Stimulated activated CD8-positive, alpha-beta memory T cell treated with anti-CD3 and anti-CD28 coated beads, Interleukin-2, amount 100 ng/mL, for 48 hours (primary cell): ENCODE measurements around the gene WNT3A.

Experiments used
- DNase-seq, 2 donors: peaks; one replicate each; pipeline ENCODE4 v3.0.0-alpha.2; 2020; ENCODE audit warnings: low read depth in 2 of 2

The WNT3A gene

DNA sequence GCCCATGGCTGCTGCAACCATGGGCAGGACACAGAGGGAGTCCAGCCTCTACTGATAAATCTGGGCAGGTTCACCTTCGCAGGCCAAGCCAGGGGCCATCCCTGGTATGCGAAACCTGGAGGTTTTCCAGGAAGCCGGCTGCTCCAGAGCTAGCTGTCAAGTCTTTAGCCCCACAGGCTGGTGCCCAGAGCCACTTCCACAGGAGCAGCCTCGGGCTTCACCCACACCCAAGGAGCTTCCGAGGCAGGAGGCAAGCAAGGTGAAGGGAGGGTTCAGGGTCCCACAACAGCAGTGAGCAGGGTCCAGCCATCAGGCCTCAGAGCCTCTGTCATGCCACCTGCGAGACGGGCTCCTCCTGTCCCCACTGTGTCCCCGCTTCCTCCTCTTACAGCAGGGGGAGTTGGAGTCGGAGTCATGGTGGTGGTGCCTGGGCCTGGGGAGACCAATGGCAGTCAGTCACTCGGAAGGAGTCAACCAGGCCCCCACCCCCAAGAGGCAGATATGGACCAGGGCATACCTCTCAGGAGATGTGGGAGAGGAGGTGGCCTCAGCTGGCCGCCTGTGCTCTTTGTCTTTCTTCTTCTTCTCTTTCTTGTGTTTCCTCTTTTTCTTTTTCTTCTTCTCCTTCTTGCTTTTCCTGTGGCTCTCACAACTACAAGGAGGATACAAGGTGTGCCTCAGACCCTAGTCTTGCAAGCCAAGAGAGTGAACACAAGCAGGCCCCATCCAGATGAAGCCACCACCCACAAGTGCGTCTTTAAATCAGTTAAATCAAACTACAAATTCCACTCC lies 94.2 kb downstream of the WNT3A start:
- DNase-seq = no peak

DNA sequence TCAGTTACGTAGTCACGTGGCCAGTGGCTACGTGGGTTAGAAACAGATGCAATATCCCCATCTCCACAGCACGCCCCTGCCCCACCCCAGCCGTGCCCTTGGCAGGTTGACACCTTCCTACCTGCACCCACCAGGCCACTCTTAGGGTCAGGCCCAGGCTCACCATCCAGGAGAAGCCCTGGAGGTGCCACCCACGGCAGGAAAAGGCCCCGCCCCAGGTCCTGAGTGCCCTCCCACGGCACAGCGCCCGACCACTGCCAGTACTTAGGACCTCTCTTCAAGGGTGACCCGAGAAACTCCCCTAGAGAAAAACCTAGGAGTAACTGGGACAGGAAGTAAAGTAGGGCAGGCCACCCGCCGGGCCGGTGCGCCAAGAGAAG lies 94.8 kb downstream of the WNT3A start:
- DNase-seq = no peak

DNA sequence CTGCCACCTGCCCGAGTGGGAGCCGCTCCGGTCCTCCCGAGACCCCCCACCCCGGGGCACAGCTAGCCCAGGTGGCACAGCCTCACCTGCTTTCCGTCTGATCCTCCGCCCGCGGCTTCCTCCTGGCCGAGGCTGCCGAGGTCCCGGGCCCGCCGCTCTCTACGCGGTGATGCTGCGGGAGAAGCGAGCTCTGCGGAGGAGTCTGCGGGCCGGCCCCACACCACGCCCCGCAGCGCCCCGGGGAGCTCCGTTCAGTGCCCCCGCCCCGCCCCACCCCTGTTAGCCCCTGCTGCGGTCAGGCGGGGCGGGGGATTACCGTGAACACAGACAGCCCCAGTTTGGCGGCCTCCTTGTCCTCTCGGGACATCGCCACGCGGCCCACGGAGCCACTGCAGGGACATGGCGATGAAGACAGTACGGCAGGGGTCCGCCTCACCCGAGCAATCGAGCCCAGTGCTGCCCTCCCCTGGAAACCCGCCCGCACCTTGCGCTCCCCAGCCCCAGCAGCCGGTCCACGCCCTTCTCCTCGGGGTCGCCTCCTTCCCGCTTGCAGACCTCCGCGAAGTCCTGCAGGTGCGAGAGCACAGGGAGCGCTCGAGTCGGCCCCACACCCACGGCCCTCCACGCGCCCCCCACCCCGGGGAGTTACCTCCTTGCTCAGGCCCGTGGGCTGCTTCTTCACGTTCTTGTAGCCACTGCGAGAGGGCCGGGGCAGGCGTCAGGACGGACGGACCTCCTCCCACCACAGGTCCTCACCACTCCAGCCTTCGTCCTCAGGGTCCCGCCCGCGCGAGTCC lies 95.4 kb downstream of the WNT3A start:
- DNase-seq = peak; percentile 37 to 48

DNA sequence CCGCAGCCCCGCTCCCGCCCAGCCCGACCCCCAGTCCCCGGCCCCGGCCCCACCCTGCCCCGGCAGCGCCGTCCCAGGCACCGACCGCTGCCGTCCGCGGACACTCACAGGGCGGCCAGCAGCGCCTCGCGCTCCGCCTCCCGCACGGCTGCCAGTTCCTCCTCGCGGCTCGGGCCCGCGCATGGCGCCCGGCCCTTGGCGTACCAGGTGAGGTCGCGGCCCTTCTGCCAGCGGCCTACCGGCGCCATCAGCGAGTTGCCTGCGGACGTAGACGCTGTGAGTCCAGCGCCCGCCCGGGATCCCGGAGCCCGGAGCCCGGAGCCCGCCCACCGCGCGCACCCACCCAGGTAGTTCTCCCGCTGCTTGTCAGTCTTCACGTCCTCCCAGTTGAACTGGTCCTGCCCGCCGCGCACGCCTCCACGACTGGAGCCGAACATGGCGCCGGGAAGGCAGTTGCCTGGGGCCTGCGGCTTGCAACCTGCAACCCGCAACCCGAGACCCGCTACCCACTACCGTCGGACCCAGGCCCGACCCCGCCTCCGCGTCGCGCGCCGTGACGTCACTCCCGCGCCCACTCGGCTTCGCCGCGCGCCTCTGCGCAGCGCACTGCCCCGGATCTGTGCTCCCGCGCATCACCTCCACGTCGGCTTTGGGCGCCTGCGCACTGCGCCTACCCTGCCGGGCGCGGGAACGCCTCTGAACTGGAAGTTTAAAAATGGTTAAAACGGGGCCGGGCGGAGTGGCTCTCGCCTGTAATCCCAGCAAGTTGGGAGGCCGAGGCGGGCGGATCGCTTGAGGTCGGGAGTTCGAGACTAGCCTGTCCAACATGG lies 96.2 kb downstream of the WNT3A start, which contains the start of gene C1orf35:
Gene C1orf35, minus strand, starts transcription at position 535 of the 830 bp plus-strand sequence. Its CDS starts 98 bp downstream, at position 437.
- peak; percentile 95 for DNase-seq

DNA sequence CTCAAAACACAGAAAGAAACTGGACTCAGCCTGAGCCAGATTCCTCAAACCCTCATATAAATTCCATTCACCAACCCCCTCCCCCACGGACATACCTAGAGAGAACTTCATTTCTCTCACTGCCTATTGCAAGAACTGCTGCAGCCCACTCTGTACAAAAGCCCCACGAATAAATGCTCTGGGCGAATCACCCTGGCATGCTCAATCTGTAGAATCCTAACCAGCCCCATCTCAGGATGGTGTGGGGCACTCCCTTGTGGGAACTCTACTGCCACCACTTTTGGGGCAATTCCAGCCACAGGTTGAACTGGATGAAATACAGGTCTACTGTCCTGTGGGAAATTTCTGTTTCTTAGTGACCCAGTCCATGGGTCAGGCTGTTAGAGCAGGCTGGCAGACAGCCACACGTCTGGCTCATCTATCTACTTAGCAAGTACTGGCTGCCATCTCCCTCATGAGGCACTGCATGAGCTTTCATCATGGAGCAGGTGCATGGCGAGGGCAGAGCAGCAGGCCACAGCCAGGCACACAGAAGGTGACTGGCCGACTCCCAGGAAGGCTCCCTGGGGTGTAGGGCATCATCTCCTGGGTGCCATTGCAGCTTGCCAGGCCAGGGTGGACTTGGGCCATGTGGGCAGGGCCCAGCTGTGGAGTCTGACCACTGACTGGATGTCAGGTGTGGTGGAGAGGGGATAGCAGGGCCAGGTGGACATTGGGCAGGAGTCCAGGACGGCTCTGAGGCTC lies 97.9 kb downstream of the WNT3A start:
- DNase-seq = no peak

DNA sequence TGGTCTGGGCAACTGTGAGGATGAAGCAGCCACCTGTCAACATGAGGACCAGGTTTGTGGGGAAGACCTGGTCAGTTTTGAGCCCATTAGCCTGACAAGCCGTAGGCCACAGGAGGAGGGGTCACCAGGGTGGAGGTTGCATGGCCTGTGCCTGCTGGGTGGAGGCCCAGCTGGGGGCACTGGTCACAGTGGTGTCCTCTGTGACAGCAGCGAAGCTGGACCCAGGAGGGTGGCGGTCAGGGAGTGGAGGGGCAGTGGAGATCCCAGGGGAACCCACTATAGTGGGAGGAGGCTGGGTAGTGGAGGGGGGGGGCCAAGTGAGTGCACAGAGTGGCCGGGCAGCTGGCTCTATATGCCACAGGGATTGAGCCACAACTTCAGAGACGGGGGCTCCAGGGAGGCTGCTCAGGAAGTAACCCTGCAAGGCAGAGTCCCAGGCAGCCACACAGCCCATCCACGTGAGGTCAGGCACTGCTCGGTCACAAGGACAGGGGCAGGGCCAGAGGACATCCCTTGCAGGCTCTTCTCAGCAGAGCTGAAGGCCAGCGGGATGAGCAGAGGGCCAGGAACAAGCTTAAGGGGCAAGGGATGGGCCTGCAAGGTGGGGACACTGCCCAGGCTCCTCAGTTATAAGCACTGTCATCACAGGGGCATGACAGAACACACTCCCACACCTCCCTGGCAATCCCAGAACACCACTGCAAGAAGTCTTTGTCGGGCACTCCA lies 98.6 kb downstream of the WNT3A start:
- DNase-seq = no peak

DNA sequence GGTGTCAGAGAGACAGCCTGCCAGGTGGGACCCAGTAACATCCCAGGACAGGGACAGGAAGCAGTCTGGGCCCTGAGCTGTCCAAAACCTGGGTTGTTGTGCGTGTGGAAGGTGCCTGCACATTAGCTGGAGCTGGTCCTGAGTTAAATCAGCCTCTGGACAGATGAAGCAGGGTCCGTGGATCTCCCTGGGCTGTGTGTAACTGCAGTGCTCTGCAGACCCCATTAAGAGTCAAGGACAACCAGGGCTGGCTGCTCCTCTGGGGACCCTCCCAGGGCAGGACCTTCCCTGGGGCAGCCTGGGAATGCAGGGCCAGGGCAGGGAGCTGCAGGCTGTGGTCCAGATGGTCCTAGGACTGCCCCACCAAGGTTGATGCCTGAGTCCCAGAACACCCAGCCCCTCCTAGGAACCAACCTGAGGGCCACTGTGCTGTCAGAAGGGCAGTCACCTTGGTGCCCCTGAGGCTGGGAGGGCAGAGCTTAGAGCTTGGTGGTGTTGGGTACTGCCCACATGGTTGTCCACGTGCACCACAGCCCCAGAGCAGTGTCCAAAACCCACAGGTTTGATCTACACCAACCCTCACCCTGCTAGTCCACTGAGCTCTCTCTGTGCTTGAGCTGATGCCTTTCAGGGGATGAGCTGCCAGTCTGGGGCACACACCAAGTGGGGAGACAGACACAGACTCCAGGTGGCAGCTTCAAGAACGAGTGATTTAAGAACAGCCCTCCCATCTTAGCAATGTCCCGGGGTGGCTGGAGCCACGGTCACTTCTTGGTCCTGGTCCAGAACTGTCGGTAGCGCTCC lies 99.4 kb downstream of the WNT3A start:
- no peak for DNase-seq

DNA sequence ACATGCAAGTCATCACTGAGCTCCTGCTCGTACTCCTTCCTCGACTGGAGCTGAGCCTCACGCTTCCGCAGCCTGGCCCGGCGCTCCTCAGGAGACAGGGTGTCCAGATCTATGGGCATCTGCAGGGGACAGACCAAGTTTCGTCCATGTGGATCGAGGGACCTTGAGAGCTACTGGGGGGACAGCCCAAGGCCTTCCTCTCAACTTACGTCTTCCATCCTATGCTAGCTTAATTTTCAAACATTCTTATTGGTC lies 99.9 kb downstream of the WNT3A start:
- no peak for DNase-seq

DNA sequence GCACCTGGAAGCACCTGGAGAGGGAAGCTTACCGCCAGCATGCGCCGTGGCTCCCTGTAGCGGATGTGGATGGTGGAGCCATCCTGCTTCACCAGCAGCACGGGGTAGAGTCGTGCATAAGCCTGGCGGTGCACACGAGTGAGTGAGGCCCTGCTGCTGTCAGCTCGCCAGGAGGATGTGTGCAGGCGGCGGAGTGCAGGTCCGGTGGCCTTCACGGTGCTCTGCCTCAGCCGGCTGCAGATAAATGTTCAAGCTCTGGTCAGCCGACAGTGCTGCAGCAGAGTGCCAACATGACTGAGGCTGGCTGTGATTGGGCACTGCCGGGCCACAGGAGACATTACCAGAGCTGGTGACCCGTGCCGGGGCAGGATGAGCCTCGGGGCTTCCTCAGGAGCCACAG lies 100.8 kb downstream of the WNT3A start:
- no peak for DNase-seq

DNA sequence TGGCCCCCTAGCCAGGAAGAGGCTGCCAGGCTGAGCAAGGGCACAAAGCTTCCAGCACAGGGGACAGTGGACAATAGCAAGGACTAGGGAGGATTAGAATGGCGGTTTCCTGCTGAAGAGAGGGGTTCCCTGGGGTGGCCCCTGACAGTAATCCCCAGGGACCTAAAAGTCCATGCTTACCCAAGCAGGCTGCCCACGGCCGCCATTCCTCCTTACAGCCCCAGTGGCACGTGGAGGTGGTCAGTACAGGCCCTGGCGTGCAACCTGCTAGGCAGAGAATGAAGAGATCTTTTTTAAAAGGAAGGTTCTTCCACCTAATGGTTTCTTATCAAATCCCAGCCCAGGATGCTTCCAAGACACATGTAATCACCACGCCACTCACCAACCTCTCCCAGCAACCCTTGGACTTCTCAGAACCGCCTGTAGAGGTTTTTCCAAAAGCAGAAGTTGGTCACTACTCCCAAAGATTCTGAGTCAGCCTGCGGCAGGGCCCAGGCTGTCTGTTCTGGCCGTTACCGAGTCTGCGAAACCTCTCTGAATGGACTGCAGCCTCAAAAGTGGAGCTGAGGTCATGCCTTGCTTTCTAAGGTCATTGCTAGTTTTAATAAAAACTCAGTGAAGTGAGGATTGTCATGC lies 101.4 kb downstream of the WNT3A start:
- no peak for DNase-seq

DNA sequence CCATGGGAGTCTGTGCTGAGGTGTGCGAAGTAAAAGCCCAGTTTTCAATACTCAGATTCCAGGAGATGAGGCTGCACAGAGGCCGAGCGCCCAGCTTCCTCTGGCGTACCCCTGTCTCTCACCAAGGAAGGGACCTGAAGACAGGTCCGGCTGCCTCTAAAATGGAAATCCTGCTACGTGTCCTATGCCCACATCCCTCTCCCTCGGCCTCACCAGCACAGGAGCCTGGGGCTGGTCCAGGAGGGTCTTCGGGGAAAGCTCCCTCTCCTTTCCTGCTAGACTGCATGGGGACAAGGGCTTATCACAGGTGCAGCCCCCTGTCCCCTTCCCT lies 101.9 kb downstream of the WNT3A start:
- no peak for DNase-seq

DNA sequence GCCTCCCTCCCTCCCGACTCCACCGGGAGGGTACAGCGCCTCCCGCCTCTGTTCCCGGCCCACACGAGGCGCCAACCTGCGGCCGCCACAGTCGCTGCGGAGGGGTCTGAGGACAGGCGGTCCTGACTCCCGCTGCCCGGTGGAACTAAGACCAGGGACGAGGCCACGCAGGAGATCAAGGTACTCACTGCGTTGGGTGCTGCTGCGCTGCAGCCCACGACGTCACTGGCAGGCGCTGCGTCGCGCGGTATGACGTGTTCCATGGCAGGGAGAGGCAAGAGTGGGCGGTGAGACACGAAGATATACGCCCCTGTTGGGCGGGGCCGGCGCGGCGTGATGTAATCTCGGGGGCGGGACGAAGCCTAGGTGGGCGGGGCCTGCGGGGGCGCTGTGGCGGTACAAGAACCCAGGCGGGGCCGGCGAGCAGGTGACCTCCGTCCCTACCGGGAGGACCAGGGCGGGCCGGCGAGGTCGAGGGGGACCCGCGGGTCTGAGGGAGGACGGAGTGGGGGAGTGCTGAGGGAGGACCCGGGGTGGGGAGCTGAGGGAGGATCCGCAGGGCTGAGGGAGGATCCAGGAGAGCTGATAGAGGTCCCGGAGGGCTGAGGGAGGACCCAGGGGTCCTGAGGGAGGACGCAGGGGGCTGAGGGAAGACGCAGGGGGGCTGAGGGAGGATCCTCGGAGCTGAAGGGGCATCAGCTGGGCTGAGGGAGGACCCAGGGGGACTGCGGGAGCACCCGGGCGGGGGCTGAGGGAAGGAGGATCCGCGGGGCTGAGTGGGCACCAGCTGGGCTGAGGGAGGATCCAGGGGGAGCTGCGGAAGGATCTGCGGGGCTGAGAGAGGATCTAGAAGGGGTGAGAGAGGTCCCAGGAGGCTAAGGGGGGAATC lies 102.5 kb downstream of the WNT3A start, which contains the start of gene MRPL55:
Gene MRPL55, minus strand, starts transcription at position 227 of the 889 bp plus-strand sequence. CDS start 1,039 bp downstream, outside the sequence.
- DNase-seq = peak; percentile 94 to 99

DNA sequence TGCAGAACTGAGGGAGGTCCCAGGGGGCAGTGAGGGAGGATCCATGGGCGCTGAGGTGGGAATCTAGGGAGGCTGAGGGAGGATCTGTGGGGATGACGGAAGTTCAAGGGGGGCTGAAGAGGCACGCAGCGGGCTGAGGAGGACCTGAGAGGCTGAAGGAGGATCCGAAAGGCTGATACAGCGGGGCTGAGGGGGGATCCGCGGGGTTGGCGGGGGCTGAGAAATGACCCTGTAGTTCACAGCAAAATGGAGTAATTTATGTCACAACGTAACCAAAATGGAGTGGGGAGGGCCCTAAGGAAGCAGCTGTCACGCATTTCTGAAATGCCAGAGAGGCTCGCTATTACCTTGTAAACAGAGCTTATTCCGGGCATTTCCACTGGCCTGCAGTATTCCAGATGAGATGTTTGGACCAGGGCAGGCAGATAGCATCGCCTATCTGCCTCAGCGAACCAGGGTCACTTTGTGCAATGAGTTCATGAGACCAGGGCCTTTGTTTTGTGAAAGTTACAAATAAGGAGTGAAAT lies 103.2 kb downstream of the WNT3A start:
- DNase-seq = no peak

DNA sequence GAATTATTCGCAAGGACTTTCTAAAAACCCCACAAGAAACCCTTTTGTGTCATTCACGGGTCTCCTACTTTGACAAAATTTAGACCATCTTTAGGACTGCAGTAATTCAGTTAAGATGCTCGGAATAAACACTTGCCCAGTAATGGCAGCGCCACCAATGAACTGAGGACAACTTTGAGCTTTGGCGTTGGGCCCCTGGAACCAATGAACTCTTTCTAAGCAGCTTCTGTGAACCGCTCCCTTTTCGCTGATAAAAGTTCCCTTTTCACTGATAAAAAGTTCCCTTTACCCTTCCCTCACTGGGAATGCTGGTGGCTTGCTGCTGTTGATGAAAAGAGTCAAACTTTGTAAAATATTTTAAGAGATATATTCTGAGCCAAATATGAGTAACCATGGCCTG lies 103.8 kb downstream of the WNT3A start:
- no peak for DNase-seq
